Chondrocyte (in vitro differentiated cells): ENCODE measurements around the gene MED16. TPM values are rescaled to one million over a fixed set of nuclear protein-coding genes. Genes with fewer than 3 reads are reported as not detected.
"Not testable (repeated sequence)": the region's sequence is repeated elsewhere in the genome, so short reads cannot be mapped to it uniquely, and the experiment has no call there.

ENCODE experiments used
- DNase-seq: peaks from one replicate; pipeline ENCODE4 v3.0.0; 2021; ENCODE audit warnings: mixed read lengths, low spot score
- H3K27ac Mint-ChIP-seq: one replicate; pipeline ENCODE4 v1.8.0; 2021; ENCODE audit warnings: mild to moderate bottlenecking, moderate library complexity, mixed read lengths; ENCODE audit not compliant: unreplicated experiment
- H3K27me3 Mint-ChIP-seq: 2 replicates; pipeline ENCODE4 v1.8.0; 2021; ENCODE audit warnings: low read depth, mixed read lengths
- H3K36me3 Mint-ChIP-seq: 2 replicates; pipeline ENCODE4 v1.8.0; 2021; ENCODE audit warnings: low read depth, mixed read lengths
- H3K4me1 Mint-ChIP-seq: 2 replicates; pipeline ENCODE4 v1.8.0; 2021; ENCODE audit warnings: low read depth, mild to moderate bottlenecking, mixed read lengths
- H3K4me3 Mint-ChIP-seq: one replicate; pipeline ENCODE4 v1.8.0; 2021; ENCODE audit warnings: mild to moderate bottlenecking, moderate library complexity, mixed read lengths; ENCODE audit not compliant: unreplicated experiment
- H3K9me3 Mint-ChIP-seq: 2 replicates; pipeline ENCODE4 v1.8.0; 2021; ENCODE audit warnings: low read depth, mixed read lengths
- CTCF ChIP-seq: fragments of 200-600 bp; sonication (generic); IDR thresholded peaks from 2 replicates; pipeline ENCODE4 v1.5.0; 2021; ENCODE audit warnings: antibody characterized with exemption, mild to moderate bottlenecking, moderate library complexity
- total RNA-seq: library from RNA; stranded (reverse); gene quantifications from 3 replicates; pipeline ENCODE4 v1.2.1, GENCODE V29; 2021

MED16 gene
- total RNA-seq, 1 donor from 2014 or later, result 47.0 TPM

GRCh38 chr19:882871-883497 is 10.0 kb downstream of the MED16 start:
- Mint-ChIP-seq H3K9me3 (no peaks in the 10 kb centered on the region), H3K4me3 (no peak overlapping the region), H3K27ac (no peak overlapping the region), H3K36me3 (peaks cover 9% of the 10 kb centered on the region), H3K4me1 (no peaks in the 10 kb centered on the region), H3K27me3 (no peaks in the 10 kb centered on the region)
- no peak for DNase-seq
- no peak for TF ChIP-seq CTCF

GRCh38 chr19:881385-882071 is 11.5 kb downstream of the MED16 start:
- Mint-ChIP-seq H3K27ac (no peak overlapping the region), H3K4me3 (no peak overlapping the region), H3K9me3 (no peaks in the 10 kb centered on the region), H3K27me3 (no peaks in the 10 kb centered on the region), H3K36me3 (peaks cover 6% of the 10 kb centered on the region), H3K4me1 (no peaks in the 10 kb centered on the region)
- DNase-seq, result no peak
- TF ChIP-seq CTCF, result no peak

GRCh38 chr19:879711-880438 is 13.1 kb downstream of the MED16 start:
- no peak for DNase-seq
- Mint-ChIP-seq H3K27me3 (no peaks in the 10 kb centered on the region), H3K9me3 (no peaks in the 10 kb centered on the region), H3K36me3 (peaks cover 12% of the 10 kb centered on the region), H3K27ac (no peak overlapping the region), H3K4me1 (no peaks in the 10 kb centered on the region), H3K4me3 (no peak overlapping the region)
- no peak for TF ChIP-seq CTCF

- H3K36me3 Mint-ChIP-seq, result peaks cover 12% of the 10 kb centered on the region
- not testable (repeated sequence) for DNase-seq, H3K4me1 Mint-ChIP-seq, H3K9me3 Mint-ChIP-seq, H3K27me3 Mint-ChIP-seq, H3K27ac Mint-ChIP-seq, H3K4me3 Mint-ChIP-seq
These were observed 14.0 kb downstream of the MED16 start for GRCh38 chr19:878751-879561.

GRCh38 chr19:877992-878660 is 14.9 kb downstream of the MED16 start:
- not testable (repeated sequence) for H3K9me3 Mint-ChIP-seq, H3K27ac Mint-ChIP-seq, H3K27me3 Mint-ChIP-seq, H3K4me1 Mint-ChIP-seq, H3K4me3 Mint-ChIP-seq, DNase-seq
- peaks cover 12% of the 10 kb centered on the region for H3K36me3 Mint-ChIP-seq
